H1 (cell line): ENCODE data around the gene SLC35G4. TPM values are rescaled to one million over a fixed set of nuclear protein-coding genes. Genes with fewer than 3 reads are reported as not detected.
"Not testable (repeated sequence)": the region's sequence is repeated elsewhere in the genome, so short reads cannot be mapped to it uniquely, and the experiment has no call there.

Source experiments
- CTCF ChIA-PET: fragments of 300-600 bp; sonication (Branson Sonifier 250); formaldehyde crosslinking; loops from one replicate; lab custom pipeline; 2021; ENCODE audit not compliant: partially characterized antibody; lab: Charles Lee
- POLR2A ChIA-PET: fragments of 300-600 bp; sonication (Branson Sonifier 250); formaldehyde crosslinking; loops from one replicate; lab custom pipeline; 2021; ENCODE audit warnings: inconsistent platforms; ENCODE audit not compliant: partially characterized antibody; lab: Charles Lee
- DNase-seq, 2 experiments: peaks; one replicate each; pipeline versions ENCODE4 v3.0.0 to v3.0.0-alpha.2; 2010 to 2022; ENCODE audit warnings: low spot score in 2 of 2, low read depth in 1 of 2, mixed read lengths in 1 of 2
- FAIRE-seq: peaks from 2 replicates; lab custom pipeline; 2011; peaks lifted over from hg19 to GRCh38; lab: Jason Lieb, UNC
- H2AFZ ChIP-seq: 2 replicates; pipeline ENCODE4 v1.8.1; 2012; ENCODE audit warnings: low read length, inconsistent platforms
- H2AK5ac ChIP-seq: 2 replicates; pipeline ENCODE4 v1.6.1; 2013; ENCODE audit warnings: low read depth, low read length
- H2BK120ac ChIP-seq: replicated peaks from 2 replicates; pipeline ENCODE3; 2013; ENCODE audit warnings: low read depth, low read length, inconsistent platforms
- H2BK12ac ChIP-seq: 2 replicates; pipeline ENCODE4 v1.6.1; 2013; ENCODE audit warnings: low read depth, low read length
- H2BK15ac ChIP-seq: 2 replicates; pipeline ENCODE4 v1.6.1; 2013; ENCODE audit warnings: low read length
- H2BK20ac ChIP-seq: 2 replicates; pipeline ENCODE4 v1.6.1; 2013; ENCODE audit warnings: low read length
- H2BK5ac ChIP-seq: 2 replicates; pipeline ENCODE4 v1.6.1; 2013; ENCODE audit warnings: low read depth, low read length
- H3K14ac ChIP-seq: 2 replicates; pipeline ENCODE4 v1.6.1; 2013; ENCODE audit warnings: inconsistent platforms; ENCODE audit not compliant: insufficient read length
- H3K18ac ChIP-seq: 2 replicates; pipeline ENCODE4 v1.6.1; 2013; ENCODE audit warnings: low read length; ENCODE audit errors: extremely low read depth
- H3K23ac ChIP-seq: 2 replicates; pipeline ENCODE4 v1.6.1; 2013; ENCODE audit warnings: inconsistent platforms; ENCODE audit not compliant: insufficient read length
- H3K23me2 ChIP-seq: 2 replicates; pipeline ENCODE4 v1.6.1; 2013; ENCODE audit warnings: low read depth, low read length
- H3K27ac ChIP-seq: 2 replicates; pipeline ENCODE4 v1.6.1; 2011; ENCODE audit warnings: low read depth, low read length, inconsistent platforms
- H3K27me3 ChIP-seq, 4 experiments: replicated peaks in 1 of 4; 1 replicate in 1 of 4; 2 replicates in 3 of 4; pipeline versions ENCODE4 v1.6.1 to v1.8.1; 2011 to 2013; ENCODE audit warnings: low read length in 3 of 4, mild to moderate bottlenecking in 3 of 4, inconsistent platforms in 2 of 4, mixed read lengths in 2 of 4, moderate library complexity in 1 of 4; ENCODE audit not compliant: control insufficient read depth in 3 of 4, insufficient read depth in 3 of 4; ENCODE audit errors: extremely low read depth in 1 of 4
- H3K36me3 ChIP-seq, 4 experiments: 2 replicates each; pipeline versions ENCODE4 v1.6.1 to v1.8.1; 2011 to 2013; ENCODE audit warnings: mild to moderate bottlenecking in 4 of 4, low read length in 3 of 4, moderate library complexity in 2 of 4, control low read depth in 1 of 4, inconsistent platforms in 1 of 4; ENCODE audit not compliant: insufficient read depth in 4 of 4, control insufficient read depth in 2 of 4
- H3K4ac ChIP-seq: replicated peaks from 2 replicates; pipeline ENCODE3; 2013; ENCODE audit warnings: low read length, low read depth, mixed read lengths, inconsistent platforms; ENCODE audit not compliant: insufficient read length
- H3K4me1 ChIP-seq, 4 experiments: replicated peaks in 1 of 4; 1 replicate in 1 of 4; 2 replicates in 3 of 4; pipeline versions ENCODE4 v1.6.1 to v1.8.1; 2011 to 2013; ENCODE audit warnings: low read length in 3 of 4, inconsistent platforms in 2 of 4, mixed read lengths in 1 of 4; ENCODE audit not compliant: insufficient read depth in 4 of 4, control insufficient read depth in 3 of 4
- H3K4me2 ChIP-seq, 2 experiments: 2 replicates each; pipeline versions ENCODE4 v1.6.1 to v1.8.1; 2011 to 2013; ENCODE audit warnings: low read depth in 2 of 2, low read length in 2 of 2, control low read depth in 1 of 2, inconsistent platforms in 1 of 2, mild to moderate bottlenecking in 1 of 2; ENCODE audit not compliant: insufficient read depth in 1 of 2
- H3K4me3 ChIP-seq, 4 experiments: fragments of 200-600, 300-600 bp in 1 of 4; sonication (generic), shearing (Covaris generic), sonication (Bioruptor Twin) in 1 of 4; 2 replicates each; pipeline versions ENCODE4 v1.5.1 to v1.8.1; 2011 to 2016; ENCODE audit warnings: low read length in 4 of 4, low read depth in 3 of 4, control low read depth in 2 of 4, inconsistent platforms in 2 of 4, mild to moderate bottlenecking in 2 of 4, mixed read lengths in 1 of 4, moderate library complexity in 1 of 4; ENCODE audit not compliant: insufficient read depth in 2 of 4; ENCODE audit errors: extremely low read depth in 1 of 4
- H3K56ac ChIP-seq: replicated peaks from 2 replicates; pipeline ENCODE3; 2013; ENCODE audit warnings: low read depth, mild to moderate bottlenecking, mixed read lengths, low read length, inconsistent platforms; ENCODE audit not compliant: insufficient read length
- H3K79me1 ChIP-seq: 2 replicates; pipeline ENCODE4 v1.6.1; 2013; ENCODE audit warnings: low read depth, low read length, control low read depth
- H3K79me2 ChIP-seq, 2 experiments: 2 replicates each; pipeline versions ENCODE4 v1.6.1 to v1.8.1; 2012 to 2013; ENCODE audit warnings: low read length in 2 of 2, mild to moderate bottlenecking in 2 of 2, inconsistent platforms in 1 of 2; ENCODE audit not compliant: insufficient read depth in 2 of 2, control insufficient read depth in 1 of 2
- H3K9ac ChIP-seq, 4 experiments: replicated peaks in 1 of 4; 1 replicate in 1 of 4; 2 replicates in 3 of 4; pipeline versions ENCODE4 v1.6.1 to v1.8.1; 2011 to 2013; ENCODE audit warnings: low read depth in 3 of 4, low read length in 3 of 4, control low read depth in 2 of 4, mild to moderate bottlenecking in 2 of 4, moderate library complexity in 2 of 4, inconsistent platforms in 1 of 4; ENCODE audit errors: extremely low read depth in 1 of 4
- H3K9me3 ChIP-seq, 2 experiments: 2 replicates each; pipeline versions ENCODE4 v1.6.1 to v1.8.1; 2012 to 2013; ENCODE audit warnings: mild to moderate bottlenecking in 2 of 2, moderate library complexity in 2 of 2, control low read depth in 1 of 2, inconsistent platforms in 1 of 2, low read depth in 1 of 2, low read length in 1 of 2, mixed read lengths in 1 of 2; ENCODE audit not compliant: insufficient read depth in 2 of 2
- H4K20me1 ChIP-seq, 2 experiments: replicated peaks in 1 of 2; 2 replicates each; pipeline versions ENCODE3 to v1.8.1; 2011 to 2013; ENCODE audit warnings: inconsistent platforms in 2 of 2, low read length in 2 of 2, mild to moderate bottlenecking in 1 of 2; ENCODE audit not compliant: insufficient read depth in 2 of 2, control insufficient read depth in 1 of 2
- H4K5ac ChIP-seq: 2 replicates; pipeline ENCODE4 v1.6.1; 2013; ENCODE audit warnings: low read length, low read depth, mixed read lengths, inconsistent platforms; ENCODE audit not compliant: insufficient read length
- H4K8ac ChIP-seq: 2 replicates; pipeline ENCODE4 v1.8.0; 2013; ENCODE audit warnings: mild to moderate bottlenecking, moderate library complexity, low read length, inconsistent platforms; ENCODE audit not compliant: insufficient read depth; ENCODE audit errors: extremely low read depth
- H4K91ac ChIP-seq: replicated peaks from 2 replicates; pipeline ENCODE3; 2013; ENCODE audit warnings: low read length, mixed read lengths, inconsistent platforms; ENCODE audit not compliant: insufficient read length
- WGBS, 2 experiments: shearing (Covaris generic) in 1 of 2; methylation state at CpG; one replicate each; pipeline versions ENCODE4 v1.1.6 to v1.1.7; 2013 to 2015; ENCODE audit warnings: low lambda C conversion rate in 2 of 2, mixed read lengths in 2 of 2, inconsistent platforms in 1 of 2, low coverage in 1 of 2, missing lambda C conversion rate in 1 of 2; ENCODE audit not compliant: insufficient replicate concordance in 2 of 2, insufficient coverage in 1 of 2, insufficient read length in 1 of 2; ENCODE audit errors: extremely low coverage in 1 of 2, missing lambda C conversion rate in 1 of 2; 5-methylcytosine and 5-hydroxymethylcytosine counted together
- polyA plus RNA-seq, 7 experiments: library from polyadenylated mRNA; depleted of rRNA in 3 of 7; stranded (reverse) in 5 of 7; unstranded in 2 of 7; fragments of >200 nt in 5 of 7; fragments of 200-250 nt in 2 of 7; gene quantifications; 1 replicate in 5 of 7; 2 replicates in 1 of 7; 4 replicates in 1 of 7; pipeline versions ENCODE4 v1.2.1 to v1.2.3, GENCODE V29; 2011 to 2013; ENCODE audit warnings: missing spikeins in 2 of 7, mixed read lengths in 2 of 7
- total RNA-seq: library from RNA; stranded (reverse); fragmentation: NEBNext Ultra II Directional; extraction: Animal tissue kit (Norgen Biotek cat#: 25700); gene quantifications from 2 replicates; pipeline ENCODE4 v1.2.1, GENCODE V29; 2021

SLC35G4 gene
- total and polyA plus RNA-seq, 2 of the 8 experiments (the other 6 are each of a cell fraction or from before 2014, with no cell fraction given) = not detected

- FAIRE-seq, POLR2A ChIA-PET: not testable (repeated sequence)
Measured at GRCh38 chr18:11608618-11609017, 778 bp upstream of the SLC35G4 start.

GRCh38 chr18:11613073-11613472, 3.7 kb downstream of the SLC35G4 start:
- H4K5ac ChIP-seq, H3K4me1 ChIP-seq, H3K14ac ChIP-seq, H2AK5ac ChIP-seq, POLR2A ChIA-PET, H3K27me3 ChIP-seq, H2AFZ ChIP-seq, H3K56ac ChIP-seq, H3K23ac ChIP-seq, H3K4me2 ChIP-seq, H4K20me1 ChIP-seq, H3K79me2 ChIP-seq, H3K18ac ChIP-seq, H3K36me3 ChIP-seq, H4K8ac ChIP-seq, H4K91ac ChIP-seq, H3K27ac ChIP-seq, CTCF ChIA-PET, H2BK12ac ChIP-seq, H2BK20ac ChIP-seq, DNase-seq, H3K4me3 ChIP-seq, H2BK120ac ChIP-seq, H2BK5ac ChIP-seq, H2BK15ac ChIP-seq, H3K23me2 ChIP-seq, H3K4ac ChIP-seq, H3K79me1 ChIP-seq, H3K9ac ChIP-seq, FAIRE-seq: not testable (repeated sequence)
- H3K9me3 ChIP-seq = peaks cover 0 to 15% of the 10 kb centered on the region in 2 experiments; a peak in 2 of 4 replicates
- WGBS, 2 experiments = 88% methylated on average over 5 of the region's 18 CpGs; no CpG with 5 or more reads in 1 of the 2 experiments

More at GRCh38 chr18:11608618-11609017, 778 bp upstream of the SLC35G4 start:
- H3K27ac ChIP-seq, H4K5ac ChIP-seq, H2BK20ac ChIP-seq, H2BK120ac ChIP-seq, H4K8ac ChIP-seq, H2BK5ac ChIP-seq, H3K9me3 ChIP-seq, H3K14ac ChIP-seq, H3K4me2 ChIP-seq, H2BK12ac ChIP-seq, H2BK15ac ChIP-seq, H3K23me2 ChIP-seq, DNase-seq, H3K4me1 ChIP-seq, H4K20me1 ChIP-seq, H2AK5ac ChIP-seq, CTCF ChIA-PET, H2AFZ ChIP-seq, H3K4ac ChIP-seq, H3K36me3 ChIP-seq, H4K91ac ChIP-seq, H3K23ac ChIP-seq, H3K79me1 ChIP-seq, H3K9ac ChIP-seq, H3K56ac ChIP-seq, H3K27me3 ChIP-seq, H3K79me2 ChIP-seq, H3K18ac ChIP-seq, H3K4me3 ChIP-seq: not testable (repeated sequence)
- WGBS, 2 experiments = no CpG with 5 or more reads among the region's 19 CpGs
